VCaP (cell line): ENCODE measurements around the gene EXOC6.

Experiments
- H3K27ac ChIP-seq: fragments of 450-650 bp; 2 replicates; pipeline ENCODE4 v1.5.1; 2017
- TF ChIP-seq, protein P1 (sequence below): fragments of 450-650 bp; conservative IDR thresholded peaks from 2 replicates; pipeline ENCODE4 v1.5.1; 2017; ENCODE audit warnings: mild to moderate bottlenecking, moderate library complexity

EXOC6 gene

DNA sequence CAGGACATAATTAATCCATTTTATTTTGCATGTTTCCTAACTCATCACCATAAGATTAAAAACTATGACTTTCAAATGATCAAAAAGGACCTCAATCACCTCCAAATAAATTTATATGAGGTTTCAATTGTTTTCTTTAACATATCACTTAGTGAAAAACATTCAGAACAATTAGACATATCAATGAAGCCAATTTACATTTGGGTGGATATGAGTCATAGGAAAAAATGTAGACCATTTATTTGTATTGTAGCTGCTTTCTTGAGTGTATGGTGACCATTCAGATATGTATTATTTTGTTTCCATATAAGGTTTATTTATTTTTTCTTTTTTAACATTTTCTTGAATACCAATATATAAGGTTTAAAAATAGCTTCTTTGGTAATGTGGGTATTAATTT is 13.3 kb upstream of the EXOC6 start:
- H3K27ac ChIP-seq = no peak overlapping the region
- TF ChIP-seq, protein P1, sequence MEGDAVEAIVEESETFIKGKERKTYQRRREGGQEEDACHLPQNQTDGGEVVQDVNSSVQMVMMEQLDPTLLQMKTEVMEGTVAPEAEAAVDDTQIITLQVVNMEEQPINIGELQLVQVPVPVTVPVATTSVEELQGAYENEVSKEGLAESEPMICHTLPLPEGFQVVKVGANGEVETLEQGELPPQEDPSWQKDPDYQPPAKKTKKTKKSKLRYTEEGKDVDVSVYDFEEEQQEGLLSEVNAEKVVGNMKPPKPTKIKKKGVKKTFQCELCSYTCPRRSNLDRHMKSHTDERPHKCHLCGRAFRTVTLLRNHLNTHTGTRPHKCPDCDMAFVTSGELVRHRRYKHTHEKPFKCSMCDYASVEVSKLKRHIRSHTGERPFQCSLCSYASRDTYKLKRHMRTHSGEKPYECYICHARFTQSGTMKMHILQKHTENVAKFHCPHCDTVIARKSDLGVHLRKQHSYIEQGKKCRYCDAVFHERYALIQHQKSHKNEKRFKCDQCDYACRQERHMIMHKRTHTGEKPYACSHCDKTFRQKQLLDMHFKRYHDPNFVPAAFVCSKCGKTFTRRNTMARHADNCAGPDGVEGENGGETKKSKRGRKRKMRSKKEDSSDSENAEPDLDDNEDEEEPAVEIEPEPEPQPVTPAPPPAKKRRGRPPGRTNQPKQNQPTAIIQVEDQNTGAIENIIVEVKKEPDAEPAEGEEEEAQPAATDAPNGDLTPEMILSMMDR = no peak

DNA sequence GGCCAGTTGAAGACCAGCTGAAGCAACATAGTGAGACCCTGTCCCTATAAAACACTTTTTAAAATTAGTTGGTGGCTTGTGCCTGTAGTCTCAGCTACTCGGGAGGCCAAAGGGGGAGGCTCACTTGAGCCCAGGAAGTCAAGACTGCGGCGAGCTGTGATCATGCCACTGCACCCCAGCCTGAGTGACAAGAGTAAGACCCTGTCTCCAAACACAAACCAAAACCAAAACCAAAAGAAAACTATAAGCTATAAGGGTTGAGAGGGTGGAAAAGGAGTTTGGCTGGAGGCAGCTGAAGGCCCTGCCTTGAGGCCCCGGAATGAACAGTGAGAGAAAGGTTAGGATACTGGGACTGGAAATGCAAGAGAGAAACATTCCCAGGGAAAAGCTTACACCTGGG is 10.9 kb upstream of the EXOC6 start:
- TF ChIP-seq, protein P1 = no peak
- no peak overlapping the region for H3K27ac ChIP-seq

DNA sequence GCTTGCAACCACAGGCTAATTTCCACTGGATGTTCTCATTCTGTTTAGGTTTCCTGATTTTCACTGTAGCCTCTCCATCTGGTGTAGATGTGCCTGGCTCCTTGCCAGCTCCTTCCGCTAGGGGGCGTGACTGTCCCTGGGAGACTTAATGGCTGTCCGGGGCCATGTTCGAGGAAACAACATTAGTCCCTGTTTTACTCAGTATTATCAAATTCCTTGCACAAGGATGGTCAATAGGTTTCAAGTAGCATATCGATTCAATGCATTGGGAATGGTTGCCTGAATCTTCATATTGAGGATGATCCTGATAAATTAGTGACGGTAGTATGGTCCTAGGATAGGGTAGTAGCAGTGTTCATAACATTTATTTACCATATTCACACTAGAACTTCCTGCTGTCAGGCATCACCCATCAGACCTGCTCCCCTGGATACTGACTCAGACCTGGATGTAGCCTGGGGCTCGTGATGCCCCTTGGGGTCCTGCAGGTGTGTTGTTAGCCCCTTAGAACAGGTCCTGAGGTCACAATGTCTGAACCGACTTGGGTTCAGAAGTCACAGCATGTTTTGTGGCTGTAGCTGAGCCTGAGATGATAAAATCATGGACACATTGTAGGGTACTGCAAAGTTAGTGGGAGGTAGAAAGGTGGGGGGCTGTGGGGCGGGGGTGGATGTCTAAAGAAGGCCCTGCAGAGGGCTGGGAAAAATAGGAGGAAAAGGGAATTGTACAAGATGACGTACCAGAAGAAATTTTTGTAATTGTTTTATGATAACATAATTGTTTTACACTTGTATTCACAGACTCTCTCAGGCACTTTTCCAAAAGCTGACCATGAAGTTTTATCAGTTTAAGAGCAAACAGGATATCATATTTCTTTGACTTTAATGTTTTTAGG is 8.9 kb upstream of the EXOC6 start:
- peak overlapping the region; percentile 61 for H3K27ac ChIP-seq
- TF ChIP-seq, protein P1 = peak; percentile 49

DNA sequence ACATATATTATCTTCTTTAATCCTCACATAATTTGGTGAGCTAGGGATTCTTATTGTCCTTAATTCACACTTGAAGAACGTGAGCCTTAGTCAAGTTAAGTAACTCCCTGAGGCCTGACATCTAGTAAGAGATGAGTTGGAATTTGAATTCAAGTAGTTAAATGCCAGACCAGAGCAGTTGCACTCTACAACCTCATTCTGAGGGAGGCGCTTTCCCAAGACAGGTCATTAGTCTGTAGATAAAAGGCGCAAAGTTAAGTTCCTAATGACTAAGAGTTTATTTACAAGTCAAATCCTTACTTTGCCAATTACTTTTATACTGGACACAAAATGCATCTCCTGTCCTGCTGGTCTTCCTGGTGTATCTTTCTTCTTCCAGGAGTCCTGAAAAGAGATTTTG is 3.6 kb upstream of the EXOC6 start:
- TF ChIP-seq, protein P1 = no peak
- H3K27ac ChIP-seq = no peak overlapping the region

DNA sequence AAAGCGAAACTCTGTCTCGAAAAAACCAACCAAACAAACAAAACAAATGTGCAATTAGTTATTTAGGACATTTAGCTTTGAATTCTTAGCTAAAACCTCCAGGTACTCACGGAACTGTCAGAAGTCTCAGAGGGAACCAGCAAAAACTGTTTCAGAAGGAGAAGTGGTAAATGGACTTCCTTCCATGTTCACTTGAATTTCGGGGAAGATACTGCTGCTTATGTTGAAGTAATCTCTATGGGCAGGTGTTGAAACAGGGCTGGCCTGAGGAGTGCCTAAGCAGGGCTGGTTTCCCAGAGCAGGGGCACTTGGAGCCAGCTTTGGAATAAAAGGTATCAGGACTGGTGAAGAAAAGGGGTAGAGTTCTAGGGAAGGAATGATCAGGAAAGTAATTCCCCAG is 2.4 kb upstream of the EXOC6 start:
- H3K27ac ChIP-seq = no peak overlapping the region
- TF ChIP-seq, protein P1 = no peak

DNA sequence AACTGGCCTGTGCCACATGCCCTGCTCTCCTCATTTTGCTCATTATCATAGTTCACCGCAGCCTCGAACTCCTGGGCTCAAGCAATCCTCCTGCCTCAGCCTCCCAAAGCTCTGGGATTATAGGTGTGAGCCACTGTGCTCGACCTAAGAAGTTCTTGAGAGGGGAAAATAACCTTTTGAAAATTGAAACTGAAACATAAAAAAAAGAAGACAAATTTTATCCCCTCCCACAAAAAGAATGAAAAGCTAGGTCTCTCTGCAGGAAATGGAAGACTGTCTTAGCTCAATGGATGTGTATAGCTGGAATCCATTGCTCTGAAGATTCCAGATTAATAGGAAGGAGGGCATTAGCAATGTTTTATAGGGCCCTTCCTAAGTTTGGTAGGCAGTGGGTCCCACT is 2.0 kb upstream of the EXOC6 start:
- no peak overlapping the region for H3K27ac ChIP-seq
- TF ChIP-seq, protein P1 = no peak

DNA sequence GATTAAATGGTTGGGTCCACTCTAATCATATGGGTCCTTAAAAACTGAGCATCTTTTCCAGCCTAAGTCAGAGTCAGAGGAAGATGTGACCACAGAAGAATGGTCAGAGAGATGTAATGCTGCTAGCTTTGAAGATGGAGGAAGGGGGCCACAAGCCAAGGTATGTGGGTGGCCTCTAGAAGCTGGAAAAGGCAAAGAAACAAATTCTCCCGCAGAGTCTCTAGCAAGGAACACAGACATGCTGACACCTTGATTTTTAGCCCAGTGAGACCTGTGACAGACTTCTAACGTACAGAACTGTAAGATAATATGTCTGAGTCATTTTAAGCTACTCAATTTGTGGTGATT is 1.5 kb upstream of the EXOC6 start:
- TF ChIP-seq, protein P1 = no peak
- peak overlapping the region; percentile 92 for H3K27ac ChIP-seq
